Activated T-cell treated with anti-CD3 and anti-CD28 coated beads, Interleukin-2, amount 50 U/mL, for 24 hours (primary cell): ENCODE measurements around the gene DAD1.
A peak's percentile ranks its signal among the peaks of the same experiment; 100 is the strongest.
"Not testable (repeated sequence)": the region's sequence is repeated elsewhere in the genome, so short reads cannot be mapped to it uniquely, and the experiment has no call there.

Experiments used
- DNase-seq: peaks from one replicate; pipeline ENCODE4 v3.0.0-alpha.2; 2020
- H3K27ac Mint-ChIP-seq: 2 replicates; pipeline ENCODE4 v1.8.0; 2020; ENCODE audit warnings: mild to moderate bottlenecking, mixed read lengths
- H3K27me3 Mint-ChIP-seq: 2 replicates; pipeline ENCODE4 v1.8.0; 2020; ENCODE audit warnings: mixed read lengths
- H3K36me3 Mint-ChIP-seq: 2 replicates; pipeline ENCODE4 v1.8.0; 2020; ENCODE audit warnings: low read depth, mixed read lengths
- H3K4me1 Mint-ChIP-seq: 2 replicates; pipeline ENCODE4 v1.8.0; 2020; ENCODE audit warnings: low read depth, mixed read lengths
- H3K4me3 Mint-ChIP-seq: 2 replicates; pipeline ENCODE4 v1.8.0; 2020; ENCODE audit warnings: mild to moderate bottlenecking, moderate library complexity, mixed read lengths
- H3K9me3 Mint-ChIP-seq: 2 replicates; pipeline ENCODE4 v1.8.0; 2020; ENCODE audit warnings: mixed read lengths

DAD1 gene

DNA sequence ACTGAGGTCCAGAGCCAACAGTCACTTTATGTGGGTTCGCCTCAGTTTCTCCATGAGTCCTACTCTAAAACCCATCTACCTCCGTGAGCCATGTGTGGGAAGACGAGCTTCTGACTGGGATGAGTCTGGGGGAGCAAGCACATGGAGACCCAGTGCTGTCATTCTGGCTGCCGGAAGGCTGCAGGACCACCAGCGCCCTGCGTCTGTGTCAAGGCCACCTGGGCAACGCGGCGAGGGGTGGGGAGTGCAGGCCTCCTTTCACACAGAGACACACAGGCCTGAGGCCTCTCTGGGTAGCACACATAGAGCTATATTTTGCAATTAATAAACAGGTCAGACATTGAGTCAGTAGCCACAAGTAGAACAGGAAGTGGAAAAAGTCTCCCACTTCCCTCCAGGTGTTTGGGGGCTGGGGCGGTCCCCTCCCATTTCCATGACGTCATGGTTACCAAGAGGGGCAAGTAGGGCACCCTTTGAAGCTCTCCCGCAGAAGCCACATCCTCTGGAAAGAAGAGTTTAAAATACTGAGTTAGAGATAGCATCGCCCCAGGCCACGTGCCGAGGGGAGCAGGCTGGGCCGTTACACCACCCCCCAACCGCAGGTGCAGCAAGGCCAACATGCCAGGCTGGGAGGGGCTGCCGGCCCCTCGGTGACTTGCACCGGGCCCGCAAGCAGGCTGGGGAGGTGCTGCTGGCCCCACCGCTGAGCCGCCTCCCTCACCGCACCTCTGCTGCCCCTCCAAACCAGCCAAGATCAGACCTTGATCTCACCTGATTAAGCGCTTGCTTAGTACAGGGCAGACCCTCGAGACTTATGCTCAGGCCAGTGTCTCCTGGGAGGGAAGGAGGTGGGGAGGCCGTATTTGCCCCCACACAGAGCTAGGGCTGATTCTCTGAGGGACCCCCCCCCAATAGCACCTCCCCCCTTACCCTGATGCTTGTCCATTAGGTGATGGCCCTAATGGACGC lies 32.7 kb downstream of the DAD1 start:
- DNase-seq: peak; percentile 94
- peaks cover 95% of the 10 kb centered on the region for H3K4me1 Mint-ChIP-seq
- H3K27ac Mint-ChIP-seq: peak overlapping the region; percentile 99
- H3K9me3 Mint-ChIP-seq: no peaks in the 10 kb centered on the region
- H3K4me3 Mint-ChIP-seq: peak overlapping the region; percentile 82
- H3K27me3 Mint-ChIP-seq: peaks cover 2% of the 10 kb centered on the region
- peaks cover 54% of the 10 kb centered on the region for H3K36me3 Mint-ChIP-seq

DNA sequence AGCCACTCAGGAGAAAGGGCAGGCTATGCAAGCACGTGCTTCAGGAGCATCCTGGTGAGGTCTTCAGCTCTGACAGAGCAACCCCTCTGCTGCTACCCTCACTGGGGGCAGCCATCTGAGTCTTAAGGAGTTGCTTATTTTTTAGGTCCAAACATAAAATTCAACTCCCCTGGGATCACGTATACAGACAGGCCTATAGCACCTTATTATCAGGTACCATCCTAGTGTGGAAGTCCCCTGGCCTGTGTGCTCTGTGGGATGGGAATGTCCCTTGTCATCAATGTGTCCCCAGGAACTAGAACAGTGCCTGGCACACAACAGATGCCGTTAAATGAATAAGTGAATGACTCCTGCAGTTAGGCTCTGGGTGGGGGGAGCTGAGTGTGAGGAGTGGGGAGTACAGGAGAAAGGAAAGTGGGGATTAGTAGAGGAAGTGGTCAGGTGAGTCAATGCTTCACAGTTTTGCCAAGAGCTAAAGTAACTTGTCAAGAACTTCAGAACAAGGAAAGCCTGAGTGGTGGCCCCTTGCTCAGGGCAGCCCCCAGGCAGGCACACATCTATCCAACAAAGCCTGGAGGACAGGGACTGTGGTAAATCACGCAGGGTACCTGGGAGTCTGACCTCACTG lies 33.5 kb downstream of the DAD1 start:
- Mint-ChIP-seq H3K4me1 (peaks cover 95% of the 10 kb centered on the region), H3K4me3 (peak overlapping the region; percentile 82), H3K27me3 (peaks cover 2% of the 10 kb centered on the region), H3K9me3 (no peaks in the 10 kb centered on the region), H3K36me3 (peaks cover 61% of the 10 kb centered on the region), H3K27ac (peak overlapping the region; percentile 99)
- DNase-seq: no peak

DNA sequence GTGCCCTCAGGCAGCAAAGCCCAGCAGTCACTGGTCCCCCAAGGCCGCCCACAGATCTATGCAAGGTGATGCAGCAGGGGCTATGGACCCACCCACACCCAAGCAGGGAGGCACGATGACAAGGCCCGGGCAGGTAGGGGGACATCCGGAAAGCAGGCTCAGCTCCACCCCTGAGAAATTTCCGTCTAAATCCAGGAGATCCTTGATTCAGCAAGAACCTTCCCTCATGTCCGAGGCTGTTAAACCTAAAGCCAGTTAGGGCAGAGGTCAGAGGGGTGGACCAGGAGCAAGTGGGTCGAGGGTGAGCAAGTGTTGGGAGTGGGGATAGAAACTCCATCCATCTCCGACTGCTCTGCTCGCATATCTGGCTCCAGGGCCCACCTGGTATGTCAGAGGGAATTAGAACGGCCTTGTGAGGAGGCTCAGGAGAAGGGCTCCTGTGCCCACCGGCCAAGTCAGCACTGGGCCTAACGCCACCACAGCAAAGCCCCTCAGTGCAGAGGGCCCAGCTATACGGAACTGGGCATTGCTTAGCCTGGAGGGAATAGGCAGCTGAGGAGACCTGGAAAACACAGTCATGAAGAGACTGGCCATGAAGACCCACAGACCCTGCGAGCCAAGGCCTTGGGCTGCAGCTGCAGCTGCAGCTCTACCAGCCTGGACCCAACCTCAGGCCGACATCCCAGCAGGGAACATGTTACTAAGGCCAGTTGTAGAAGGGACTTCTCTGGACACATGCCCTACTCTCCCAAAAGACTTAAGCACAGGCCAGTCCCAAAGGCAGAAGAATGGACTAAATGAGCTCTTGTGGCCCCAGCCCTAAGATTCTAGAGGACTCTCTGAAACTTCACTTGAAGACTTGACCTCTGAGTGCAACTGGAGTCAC lies 34.3 kb downstream of the DAD1 start:
- peak; percentile 74 for DNase-seq
- Mint-ChIP-seq H3K4me1 (peaks cover 95% of the 10 kb centered on the region), H3K4me3 (peak overlapping the region; percentile 82), H3K27ac (peak overlapping the region; percentile 99), H3K36me3 (peaks cover 65% of the 10 kb centered on the region), H3K9me3 (no peaks in the 10 kb centered on the region), H3K27me3 (peaks cover 2% of the 10 kb centered on the region)

DNA sequence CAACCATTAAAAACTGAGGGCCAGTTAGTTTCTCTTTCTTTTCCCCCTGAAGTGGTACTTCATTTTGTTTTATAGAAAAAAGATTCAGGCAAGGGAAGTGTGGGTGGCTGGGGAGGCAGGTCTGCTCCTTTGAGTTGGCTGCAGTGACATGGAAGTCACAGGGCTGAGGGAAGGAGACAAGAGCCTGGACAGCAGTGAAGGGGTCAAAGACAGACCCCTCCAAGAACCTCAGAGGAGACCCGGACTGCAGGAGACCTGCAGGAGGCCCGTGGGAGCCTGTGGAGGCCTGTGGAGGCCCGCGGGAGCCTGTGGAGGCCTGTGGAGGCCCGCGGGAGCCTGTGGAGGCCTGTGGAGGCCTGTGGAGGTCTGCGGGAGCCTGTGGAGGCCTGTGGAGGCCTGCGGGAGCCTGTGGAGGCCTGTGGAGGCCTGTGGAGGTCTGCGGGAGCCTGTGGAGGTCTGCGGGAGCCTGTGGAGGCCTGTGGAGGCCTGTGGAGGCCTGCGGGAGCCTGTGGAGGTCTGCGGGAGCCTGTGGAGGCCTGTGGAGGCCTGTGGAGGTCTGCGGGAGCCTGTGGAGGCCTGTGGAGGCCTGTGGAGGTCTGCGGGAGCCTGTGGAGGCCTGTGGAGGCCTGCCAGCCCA lies 35.0 kb downstream of the DAD1 start:
- Mint-ChIP-seq H3K27ac (peak overlapping the region; percentile 99), H3K4me1 (peaks cover 95% of the 10 kb centered on the region), H3K36me3 (peaks cover 67% of the 10 kb centered on the region), H3K4me3 (peak overlapping the region; percentile 82)
- peak; percentile 69 for DNase-seq
- H3K27me3 Mint-ChIP-seq, H3K9me3 Mint-ChIP-seq: not testable (repeated sequence)

DNA sequence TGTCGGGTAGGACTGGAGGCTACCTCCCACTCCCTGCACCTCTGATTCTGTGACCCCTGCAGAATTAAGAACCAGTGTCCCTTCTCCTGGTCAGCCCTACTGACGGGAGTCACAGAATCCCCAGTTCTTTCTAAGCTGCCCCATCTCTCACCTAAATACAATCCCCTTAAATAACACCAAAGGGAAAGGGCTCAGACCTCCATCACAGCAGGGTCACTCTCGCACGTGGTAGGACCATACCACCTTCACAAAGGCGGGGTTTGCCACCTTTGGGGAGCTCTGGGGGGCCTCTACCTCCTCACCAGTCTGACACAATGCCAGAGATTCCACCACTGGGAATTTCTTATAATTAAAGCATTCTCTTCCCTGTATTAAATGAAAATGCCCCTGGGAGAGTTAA lies 35.6 kb downstream of the DAD1 start:
- Mint-ChIP-seq H3K9me3 (no peaks in the 10 kb centered on the region), H3K36me3 (peaks cover 66% of the 10 kb centered on the region), H3K4me1 (peaks cover 93% of the 10 kb centered on the region), H3K27ac (peak overlapping the region; percentile 97), H3K4me3 (peak overlapping the region; percentile 60), H3K27me3 (peaks cover 2% of the 10 kb centered on the region)
- no peak for DNase-seq

DNA sequence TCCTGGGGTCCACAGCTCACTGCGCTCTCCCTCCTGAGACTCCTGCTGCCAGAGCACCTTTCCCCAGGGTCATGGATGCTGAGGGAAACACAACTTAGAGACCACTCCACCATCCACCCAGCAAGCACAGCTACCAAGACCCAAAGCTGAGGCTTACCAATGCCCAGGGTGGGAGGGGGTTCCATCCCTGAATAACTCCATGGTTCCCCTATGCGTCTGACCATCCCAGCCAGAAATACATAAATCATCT lies 36.3 kb downstream of the DAD1 start:
- peaks cover 93% of the 10 kb centered on the region for H3K4me1 Mint-ChIP-seq
- H3K4me3 Mint-ChIP-seq: peak overlapping the region; percentile 69
- no peak for DNase-seq
- H3K36me3 Mint-ChIP-seq: peaks cover 71% of the 10 kb centered on the region
- peaks cover 2% of the 10 kb centered on the region for H3K27me3 Mint-ChIP-seq
- peak overlapping the region; percentile 97 for H3K27ac Mint-ChIP-seq
- H3K9me3 Mint-ChIP-seq: no peaks in the 10 kb centered on the region

DNA sequence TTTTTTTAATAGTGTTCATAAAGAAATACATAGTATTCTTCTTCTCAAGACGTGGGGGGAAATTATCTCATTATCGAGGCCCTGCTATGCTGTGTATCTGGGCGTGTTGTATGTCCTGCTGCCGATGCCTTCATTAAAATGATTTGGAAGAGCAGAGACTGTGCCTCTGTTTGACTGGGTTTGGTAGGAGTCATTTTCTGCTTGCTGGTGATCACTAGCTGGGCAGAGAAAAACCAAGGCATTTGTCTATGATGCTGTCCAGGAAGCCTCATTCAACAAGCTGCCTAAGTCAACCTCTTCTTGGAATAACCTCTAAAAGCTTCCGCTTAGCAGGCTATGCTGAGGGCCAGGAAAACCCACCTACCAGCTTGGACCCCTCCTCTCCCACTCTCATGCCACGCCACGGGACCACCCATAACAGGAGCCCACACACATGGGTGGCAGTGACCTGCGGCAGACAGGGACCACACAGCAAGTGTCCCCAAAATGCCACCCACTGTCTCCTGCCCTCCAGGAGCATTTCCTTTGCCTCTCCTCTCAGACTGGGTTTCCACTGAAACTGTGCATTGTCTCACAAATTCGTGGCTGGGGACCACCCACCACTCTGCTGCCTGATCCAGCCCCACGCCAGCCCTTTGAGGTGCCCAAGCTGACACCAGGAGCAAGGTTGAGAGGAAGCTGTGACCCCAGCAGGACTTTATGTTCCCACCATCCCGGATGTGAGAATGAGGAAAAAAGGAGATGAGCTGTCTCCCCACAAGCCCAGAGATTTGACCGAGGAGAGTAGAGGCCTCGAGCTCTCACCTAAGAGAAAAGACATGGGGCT lies 36.8 kb downstream of the DAD1 start:
- peaks cover 73% of the 10 kb centered on the region for H3K36me3 Mint-ChIP-seq
- peaks cover 93% of the 10 kb centered on the region for H3K4me1 Mint-ChIP-seq
- peak; percentile 64 for DNase-seq
- H3K27ac Mint-ChIP-seq: peak overlapping the region; percentile 97
- peak overlapping the region; percentile 69 for H3K4me3 Mint-ChIP-seq
- peaks cover 2% of the 10 kb centered on the region for H3K27me3 Mint-ChIP-seq
- H3K9me3 Mint-ChIP-seq: no peaks in the 10 kb centered on the region

DNA sequence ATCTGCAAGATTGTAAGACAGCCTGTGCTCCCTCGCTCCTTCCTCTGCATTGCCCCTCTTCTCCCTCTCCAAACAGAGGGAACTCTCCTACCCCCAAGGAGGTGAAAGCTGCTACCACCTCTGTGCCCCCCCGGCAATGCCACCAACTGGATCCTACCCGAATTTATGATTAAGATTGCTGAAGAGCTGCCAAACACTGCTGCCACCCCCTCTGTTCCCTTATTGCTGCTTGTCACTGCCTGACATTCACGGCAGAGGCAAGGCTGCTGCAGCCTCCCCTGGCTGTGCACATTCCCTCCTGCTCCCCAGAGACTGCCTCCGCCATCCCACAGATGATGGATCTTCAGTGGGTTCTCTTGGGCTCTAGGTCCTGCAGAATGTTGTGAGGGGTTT lies 37.4 kb downstream of the DAD1 start:
- H3K4me1 Mint-ChIP-seq: peaks cover 94% of the 10 kb centered on the region
- peak overlapping the region; percentile 97 for H3K27ac Mint-ChIP-seq
- peak; percentile 56 for DNase-seq
- peaks cover 79% of the 10 kb centered on the region for H3K36me3 Mint-ChIP-seq
- no peaks in the 10 kb centered on the region for H3K9me3 Mint-ChIP-seq
- H3K4me3 Mint-ChIP-seq: peak overlapping the region; percentile 69
- H3K27me3 Mint-ChIP-seq: peaks cover 2% of the 10 kb centered on the region

DNA sequence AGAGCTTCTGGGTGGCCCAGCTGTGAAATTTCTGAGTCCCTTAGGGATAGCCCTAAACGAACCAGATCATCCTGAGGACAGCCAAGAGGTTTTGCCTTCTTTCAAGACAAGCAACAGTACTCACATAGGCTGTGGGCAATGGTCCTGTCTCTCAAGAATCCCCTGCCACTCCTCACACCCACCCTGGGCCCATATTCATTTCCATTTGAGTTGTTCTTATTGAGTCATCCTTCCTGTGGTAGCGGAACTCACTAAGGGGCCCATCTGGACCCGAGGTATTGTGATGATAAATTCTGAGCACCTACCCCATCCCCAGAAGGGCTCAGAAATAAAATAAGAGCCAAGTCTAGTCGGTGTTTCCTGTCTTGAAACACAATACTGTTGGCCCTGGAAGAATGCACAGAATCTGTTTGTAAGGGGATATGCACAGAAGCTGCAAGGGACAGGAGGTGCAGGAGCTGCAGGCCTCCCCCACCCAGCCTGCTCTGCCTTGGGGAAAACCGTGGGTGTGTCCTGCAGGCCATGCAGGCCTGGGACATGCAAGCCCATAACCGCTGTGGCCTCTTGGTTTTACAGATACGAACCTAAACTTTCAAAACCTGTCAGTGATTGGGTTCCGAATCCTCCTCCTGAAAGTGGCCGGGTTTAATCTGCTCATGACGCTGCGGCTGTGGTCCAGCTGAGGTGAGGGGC lies 38.9 kb downstream of the DAD1 start:
- peaks cover 94% of the 10 kb centered on the region for H3K4me1 Mint-ChIP-seq
- H3K27ac Mint-ChIP-seq: peak overlapping the region; percentile 97
- peak; percentile 77 for DNase-seq
- no peaks in the 10 kb centered on the region for H3K9me3 Mint-ChIP-seq
- peak overlapping the region; percentile 69 for H3K4me3 Mint-ChIP-seq
- H3K27me3 Mint-ChIP-seq: no peaks in the 10 kb centered on the region
- peaks cover 92% of the 10 kb centered on the region for H3K36me3 Mint-ChIP-seq

DNA sequence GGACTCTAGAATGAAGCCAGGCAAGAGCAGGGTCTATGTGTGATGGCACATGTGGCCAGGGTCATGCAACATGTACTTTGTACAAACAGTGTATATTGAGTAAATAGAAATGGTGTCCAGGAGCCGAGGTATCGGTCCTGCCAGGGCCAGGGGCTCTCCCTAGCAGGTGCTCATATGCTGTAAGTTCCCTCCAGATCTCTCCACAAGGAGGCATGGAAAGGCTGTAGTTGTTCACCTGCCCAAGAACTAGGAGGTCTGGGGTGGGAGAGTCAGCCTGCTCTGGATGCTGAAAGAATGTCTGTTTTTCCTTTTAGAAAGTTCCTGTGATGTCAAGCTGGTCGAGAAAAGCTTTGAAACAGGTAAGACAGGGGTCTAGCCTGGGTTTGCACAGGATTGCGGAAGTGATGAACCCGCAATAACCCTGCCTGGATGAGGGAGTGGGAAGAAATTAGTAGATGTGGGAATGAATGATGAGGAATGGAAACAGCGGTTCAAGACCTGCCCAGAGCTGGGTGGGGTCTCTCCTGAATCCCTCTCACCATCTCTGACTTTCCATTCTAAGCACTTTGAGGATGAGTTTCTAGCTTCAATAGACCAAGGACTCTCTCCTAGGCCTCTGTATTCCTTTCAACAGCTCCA lies 39.6 kb downstream of the DAD1 start:
- Mint-ChIP-seq H3K36me3 (peaks cover 96% of the 10 kb centered on the region), H3K9me3 (no peaks in the 10 kb centered on the region), H3K27ac (peak overlapping the region; percentile 97), H3K4me1 (peaks cover 94% of the 10 kb centered on the region), H3K4me3 (peak overlapping the region; percentile 69), H3K27me3 (no peaks in the 10 kb centered on the region)
- DNase-seq: peak; percentile 60

DNA sequence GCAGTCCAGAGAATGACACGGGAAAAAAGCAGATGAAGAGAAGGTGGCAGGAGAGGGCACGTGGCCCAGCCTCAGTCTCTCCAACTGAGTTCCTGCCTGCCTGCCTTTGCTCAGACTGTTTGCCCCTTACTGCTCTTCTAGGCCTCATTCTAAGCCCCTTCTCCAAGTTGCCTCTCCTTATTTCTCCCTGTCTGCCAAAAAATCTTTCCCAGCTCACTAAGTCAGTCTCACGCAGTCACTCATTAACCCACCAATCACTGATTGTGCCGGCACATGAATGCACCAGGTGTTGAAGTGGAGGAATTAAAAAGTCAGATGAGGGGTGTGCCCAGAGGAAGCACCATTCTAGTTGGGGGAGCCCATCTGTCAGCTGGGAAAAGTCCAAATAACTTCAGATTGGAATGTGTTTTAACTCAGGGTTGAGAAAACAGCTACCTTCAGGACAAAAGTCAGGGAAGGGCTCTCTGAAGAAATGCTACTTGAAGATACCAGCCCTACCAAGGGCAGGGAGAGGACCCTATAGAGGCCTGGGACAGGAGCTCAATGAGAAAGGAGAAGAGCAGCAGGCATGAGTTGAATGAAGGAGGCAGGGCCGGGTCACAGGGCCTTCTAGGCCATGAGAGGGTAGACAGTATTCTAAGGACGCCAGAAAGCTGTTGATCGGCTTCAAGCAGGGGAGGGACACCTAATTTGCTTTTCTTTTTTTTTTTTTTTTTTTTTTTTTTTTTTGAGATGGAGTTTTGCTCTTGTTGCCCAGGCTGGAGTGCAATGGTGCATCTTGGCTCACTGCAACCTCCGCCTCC lies 40.9 kb downstream of the DAD1 start:
- Mint-ChIP-seq H3K36me3 (peaks cover 99% of the 10 kb centered on the region), H3K4me3 (peak overlapping the region; percentile 69), H3K27ac (peak overlapping the region; percentile 97)

DNA sequence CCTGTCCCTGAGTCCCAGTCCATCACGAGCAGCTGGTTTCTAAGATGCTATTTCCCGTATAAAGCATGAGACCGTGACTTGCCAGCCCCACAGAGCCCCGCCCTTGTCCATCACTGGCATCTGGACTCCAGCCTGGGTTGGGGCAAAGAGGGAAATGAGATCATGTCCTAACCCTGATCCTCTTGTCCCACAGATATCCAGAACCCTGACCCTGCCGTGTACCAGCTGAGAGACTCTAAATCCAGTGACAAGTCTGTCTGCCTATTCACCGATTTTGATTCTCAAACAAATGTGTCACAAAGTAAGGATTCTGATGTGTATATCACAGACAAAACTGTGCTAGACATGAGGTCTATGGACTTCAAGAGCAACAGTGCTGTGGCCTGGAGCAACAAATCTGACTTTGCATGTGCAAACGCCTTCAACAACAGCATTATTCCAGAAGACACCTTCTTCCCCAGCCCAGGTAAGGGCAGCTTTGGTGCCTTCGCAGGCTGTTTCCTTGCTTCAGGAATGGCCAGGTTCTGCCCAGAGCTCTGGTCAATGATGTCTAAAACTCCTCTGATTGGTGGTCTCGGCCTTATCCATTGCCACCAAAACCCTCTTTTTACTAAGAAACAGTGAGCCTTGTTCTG lies 41.6 kb downstream of the DAD1 start:
- Mint-ChIP-seq H3K4me3 (peak overlapping the region; percentile 69), H3K4me1 (peaks cover 96% of the 10 kb centered on the region), H3K27me3 (no peaks in the 10 kb centered on the region), H3K27ac (peak overlapping the region; percentile 97), H3K9me3 (no peaks in the 10 kb centered on the region), H3K36me3 (peaks cover 99% of the 10 kb centered on the region)
- DNase-seq: peak; percentile 56

More for the DNA sequence above, 40.9 kb downstream of the DAD1 start:
- peak; percentile 51 for DNase-seq
- no peaks in the 10 kb centered on the region for H3K9me3 Mint-ChIP-seq
- H3K27me3 Mint-ChIP-seq: no peaks in the 10 kb centered on the region
- peaks cover 96% of the 10 kb centered on the region for H3K4me1 Mint-ChIP-seq
